Testis (tissue), 2 donors: Measurements from ENCODE around the gene ZNF777.

ENCODE experiments used
- POLR2A ChIP-seq: fragments of 450-650 bp; IDR thresholded peaks from one replicate; pipeline ENCODE4 v1.6.1; 2017; ENCODE audit warnings: antibody characterized with exemption, mild to moderate bottlenecking, moderate library complexity
- TF ChIP-seq, protein P1 (sequence below), 3 experiments: fragments of 450-650 bp in 2 of 3; fragments of 200-600 bp in 1 of 3; sonication (generic) in 1 of 3; IDR thresholded peaks; one replicate each; pipeline ENCODE4 v1.5.1; 2016 to 2019; ENCODE audit warnings: antibody characterized with exemption in 3 of 3, mild to moderate bottlenecking in 2 of 3, moderate library complexity in 1 of 3

DNA sequence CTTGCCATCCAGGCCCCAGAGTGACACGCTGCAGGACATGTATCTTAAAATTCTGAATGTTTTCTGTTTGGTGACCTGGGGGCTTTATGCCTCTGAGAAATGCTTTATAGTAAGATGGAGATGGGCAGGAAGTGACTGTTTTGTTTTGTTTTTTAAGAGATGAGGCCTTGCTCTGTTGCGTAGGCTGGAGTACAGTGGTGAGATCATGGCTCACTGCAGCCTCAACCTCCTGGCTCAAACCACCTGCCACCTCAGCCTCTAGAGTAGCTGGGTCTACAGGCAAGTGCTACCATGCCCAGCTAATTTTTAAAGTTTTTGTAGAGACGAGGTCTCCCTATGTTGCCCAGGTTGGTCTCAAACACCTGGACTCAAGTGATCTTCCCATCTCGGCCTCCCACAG lies 20.6 kb downstream of the ZNF777 start:
- TF ChIP-seq, protein P1, sequence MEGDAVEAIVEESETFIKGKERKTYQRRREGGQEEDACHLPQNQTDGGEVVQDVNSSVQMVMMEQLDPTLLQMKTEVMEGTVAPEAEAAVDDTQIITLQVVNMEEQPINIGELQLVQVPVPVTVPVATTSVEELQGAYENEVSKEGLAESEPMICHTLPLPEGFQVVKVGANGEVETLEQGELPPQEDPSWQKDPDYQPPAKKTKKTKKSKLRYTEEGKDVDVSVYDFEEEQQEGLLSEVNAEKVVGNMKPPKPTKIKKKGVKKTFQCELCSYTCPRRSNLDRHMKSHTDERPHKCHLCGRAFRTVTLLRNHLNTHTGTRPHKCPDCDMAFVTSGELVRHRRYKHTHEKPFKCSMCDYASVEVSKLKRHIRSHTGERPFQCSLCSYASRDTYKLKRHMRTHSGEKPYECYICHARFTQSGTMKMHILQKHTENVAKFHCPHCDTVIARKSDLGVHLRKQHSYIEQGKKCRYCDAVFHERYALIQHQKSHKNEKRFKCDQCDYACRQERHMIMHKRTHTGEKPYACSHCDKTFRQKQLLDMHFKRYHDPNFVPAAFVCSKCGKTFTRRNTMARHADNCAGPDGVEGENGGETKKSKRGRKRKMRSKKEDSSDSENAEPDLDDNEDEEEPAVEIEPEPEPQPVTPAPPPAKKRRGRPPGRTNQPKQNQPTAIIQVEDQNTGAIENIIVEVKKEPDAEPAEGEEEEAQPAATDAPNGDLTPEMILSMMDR (IDR thresholded peaks at IDR 0.05), result no peak
- no peak for TF ChIP-seq POLR2A
